Right renal cortex interstitium (tissue), 3 donors: ENCODE results near the gene RASA3. TPM values are rescaled to one million over a fixed set of nuclear protein-coding genes. Genes with fewer than 3 reads are reported as not detected.

ENCODE experiments used
- DNase-seq, 3 donors: peaks; one replicate each; pipeline ENCODE4 v3.0.0-alpha.2; 2013; ENCODE audit warnings: low read depth in 3 of 3, low spot score in 2 of 3
- polyA plus RNA-seq, 3 donors: library from polyadenylated mRNA; unstranded; fragments of 120-200 nt; gene quantifications; one replicate each; pipeline ENCODE4 v1.2.1, GENCODE V29; 2013; ENCODE audit not compliant: insufficient read length in 3 of 3

RASA3 gene
- polyA plus RNA-seq, 3 donors = 12.0 to 13.1 (median 12.5) TPM

DNA sequence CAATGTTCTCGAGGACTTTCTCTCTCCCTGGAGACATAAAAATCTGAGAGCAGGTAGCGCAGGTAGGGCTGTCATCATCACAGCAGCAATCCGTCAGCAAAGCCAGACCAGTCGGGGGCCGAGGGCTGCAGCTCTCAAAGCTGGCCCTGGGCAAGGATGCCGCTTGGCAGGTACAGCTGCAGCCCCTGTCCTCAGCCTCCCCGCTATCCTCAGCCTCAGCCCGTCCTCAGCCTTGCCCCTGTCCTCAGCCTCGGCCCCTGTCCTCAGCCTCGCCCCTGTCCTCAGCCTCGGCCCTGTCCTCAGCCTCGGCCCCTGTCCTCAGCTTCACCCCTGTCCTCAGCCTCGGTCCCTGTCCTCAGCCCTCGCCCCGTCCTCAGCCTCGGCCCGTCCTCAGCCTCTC, 169.4 kb downstream of the RASA3 start:
- DNase-seq = no peak

DNA sequence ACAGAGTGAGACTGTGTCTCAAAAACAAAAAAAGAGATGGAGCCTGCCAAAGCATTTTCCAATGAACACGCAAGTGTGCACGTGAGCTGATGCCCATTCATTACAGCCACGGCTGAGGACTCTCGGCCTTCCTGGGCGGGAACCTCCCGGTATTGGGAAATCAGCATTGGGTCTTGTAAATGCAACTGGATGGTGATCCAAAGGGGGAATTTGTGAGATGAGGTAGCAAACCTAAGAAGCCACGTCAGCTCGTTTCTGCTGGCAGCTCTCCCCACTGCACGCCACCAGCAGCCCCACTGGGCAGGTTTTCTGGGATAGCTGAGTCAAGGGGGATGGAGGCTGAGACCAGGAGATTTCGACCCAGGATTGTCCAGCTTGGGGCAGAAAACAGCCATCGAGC, 170.0 kb downstream of the RASA3 start:
- no peak for DNase-seq

DNA sequence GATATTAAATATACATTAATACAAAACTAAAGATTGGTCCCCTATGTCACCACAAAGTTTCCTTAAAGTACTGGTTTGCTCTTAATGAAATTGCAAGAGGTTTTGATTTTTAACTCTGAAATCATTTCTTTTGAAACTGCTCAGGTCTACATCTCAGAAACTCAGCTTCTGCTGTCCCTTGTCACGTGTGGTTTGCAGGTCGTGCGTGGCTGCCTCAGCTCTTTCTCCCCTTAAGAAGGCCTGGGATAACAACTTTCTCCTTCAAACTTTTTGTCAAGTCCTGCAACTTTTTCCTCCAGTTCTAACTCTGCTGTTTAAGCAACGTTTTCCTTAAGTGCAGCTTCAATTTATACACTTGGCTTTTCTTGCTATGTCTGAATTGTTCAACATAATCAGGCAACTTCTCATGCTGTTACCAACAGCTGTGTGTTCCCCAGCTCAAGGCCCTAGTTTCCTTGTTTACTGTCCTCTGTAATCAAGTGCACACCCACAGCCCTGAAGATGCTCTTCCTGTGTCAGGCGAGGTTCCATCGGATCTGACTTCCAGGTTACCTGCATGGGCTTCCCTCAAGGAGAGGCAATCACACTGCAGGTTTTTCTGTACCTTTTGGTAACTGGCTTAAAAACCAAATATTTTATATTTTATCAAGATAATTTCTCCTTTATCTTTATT, 172.0 kb downstream of the RASA3 start:
- no peak for DNase-seq

DNA sequence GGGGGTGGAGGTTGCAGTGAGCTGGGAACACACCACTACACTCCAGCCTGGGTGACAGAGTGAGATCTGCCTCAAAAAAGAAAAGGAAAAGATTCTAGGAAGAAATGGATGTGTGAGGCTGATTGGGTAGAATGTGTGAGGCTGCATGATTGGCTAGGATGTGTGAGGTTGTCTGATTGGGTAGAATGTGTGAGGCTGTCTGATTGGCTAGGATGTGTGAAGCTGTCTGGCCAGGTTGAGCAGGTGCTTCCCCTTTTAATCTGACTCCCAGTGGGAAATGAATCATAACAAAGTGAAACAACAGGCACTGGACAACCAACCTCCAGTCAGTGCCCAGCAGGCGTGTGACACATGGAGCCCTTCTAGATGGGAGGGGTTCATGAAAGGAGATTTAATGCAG, 173.2 kb downstream of the RASA3 start:
- no peak for DNase-seq

DNA sequence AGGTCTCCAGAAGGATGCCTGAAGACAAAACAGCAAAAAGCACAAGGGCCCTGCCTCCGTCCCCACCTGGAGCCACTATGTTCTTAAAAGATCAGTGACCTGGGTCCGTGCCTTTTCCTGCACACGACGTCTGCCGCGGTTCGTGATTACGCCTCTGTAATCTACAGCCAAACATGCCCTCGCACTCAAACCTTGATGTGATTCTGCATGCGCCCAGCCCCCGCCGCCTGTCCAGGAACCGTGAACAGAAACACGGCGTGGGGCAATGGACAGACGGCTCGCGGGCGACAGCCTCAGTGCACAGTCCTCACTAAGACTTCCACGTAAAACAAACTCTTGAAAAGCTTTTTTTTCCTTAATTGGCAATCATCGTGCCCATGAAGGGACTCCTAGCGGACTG, 174.1 kb downstream of the RASA3 start:
- no peak for DNase-seq

DNA sequence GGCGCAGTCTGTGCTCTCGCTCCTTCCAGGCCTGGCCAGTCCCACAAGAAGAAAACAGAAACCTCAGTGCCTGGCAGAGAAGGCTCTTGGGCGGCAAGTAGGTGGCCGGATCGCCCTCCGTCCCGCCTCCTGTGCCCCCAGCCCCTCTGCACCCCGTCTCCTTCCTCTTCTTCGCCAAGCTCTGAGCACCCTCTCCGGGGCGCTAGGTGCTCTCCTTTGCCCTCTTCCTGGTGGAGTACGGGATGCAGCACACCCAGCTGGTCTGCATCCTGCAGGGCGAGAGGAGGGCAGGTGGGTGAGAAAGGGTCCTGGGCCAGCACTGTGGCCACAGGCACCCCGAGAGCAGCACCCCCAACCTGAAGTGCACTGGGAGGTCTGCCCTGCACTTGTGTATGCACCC, 175.9 kb downstream of the RASA3 start:
- DNase-seq = no peak

DNA sequence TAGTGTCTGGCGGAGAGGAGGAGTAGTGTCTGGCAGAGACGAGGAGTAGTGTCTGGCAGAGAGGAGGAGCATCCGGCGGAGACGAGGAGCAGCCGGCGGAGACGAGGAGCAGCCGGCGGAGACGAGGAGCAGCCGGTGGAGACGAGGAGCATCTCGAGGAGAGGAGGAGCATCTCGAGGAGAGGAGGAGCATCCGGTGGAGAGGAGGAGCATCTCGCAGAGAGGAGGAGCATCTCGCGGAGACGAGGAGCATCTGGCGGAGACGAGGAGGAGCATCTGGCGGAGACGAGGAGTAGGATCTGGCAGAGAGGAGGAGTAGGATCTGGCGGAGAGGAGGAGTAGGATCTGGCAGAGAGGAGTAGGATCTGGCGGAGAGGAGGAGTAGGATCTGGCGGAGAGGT, 176.7 kb downstream of the RASA3 start:
- DNase-seq = no peak

DNA sequence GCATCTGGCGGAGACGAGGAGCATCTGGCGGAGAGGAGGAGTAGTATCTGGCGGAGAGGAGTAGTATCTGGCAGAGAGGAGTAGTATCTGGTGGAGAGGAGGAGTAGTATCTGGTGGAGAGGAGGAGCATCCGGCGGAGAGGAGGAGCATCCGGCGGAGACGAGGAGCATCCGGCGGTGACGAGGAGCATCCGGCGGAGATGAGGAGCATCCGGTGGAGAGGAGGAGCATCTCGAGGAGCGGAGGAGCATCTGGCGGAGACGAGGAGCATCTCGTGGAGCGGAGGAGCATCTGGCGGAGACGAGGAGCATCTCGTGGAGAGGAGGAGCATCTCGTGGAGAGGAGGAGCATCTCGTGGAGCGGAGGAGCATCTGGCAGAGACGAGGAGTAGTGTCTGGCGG, 177.2 kb downstream of the RASA3 start:
- DNase-seq = no peak

DNA sequence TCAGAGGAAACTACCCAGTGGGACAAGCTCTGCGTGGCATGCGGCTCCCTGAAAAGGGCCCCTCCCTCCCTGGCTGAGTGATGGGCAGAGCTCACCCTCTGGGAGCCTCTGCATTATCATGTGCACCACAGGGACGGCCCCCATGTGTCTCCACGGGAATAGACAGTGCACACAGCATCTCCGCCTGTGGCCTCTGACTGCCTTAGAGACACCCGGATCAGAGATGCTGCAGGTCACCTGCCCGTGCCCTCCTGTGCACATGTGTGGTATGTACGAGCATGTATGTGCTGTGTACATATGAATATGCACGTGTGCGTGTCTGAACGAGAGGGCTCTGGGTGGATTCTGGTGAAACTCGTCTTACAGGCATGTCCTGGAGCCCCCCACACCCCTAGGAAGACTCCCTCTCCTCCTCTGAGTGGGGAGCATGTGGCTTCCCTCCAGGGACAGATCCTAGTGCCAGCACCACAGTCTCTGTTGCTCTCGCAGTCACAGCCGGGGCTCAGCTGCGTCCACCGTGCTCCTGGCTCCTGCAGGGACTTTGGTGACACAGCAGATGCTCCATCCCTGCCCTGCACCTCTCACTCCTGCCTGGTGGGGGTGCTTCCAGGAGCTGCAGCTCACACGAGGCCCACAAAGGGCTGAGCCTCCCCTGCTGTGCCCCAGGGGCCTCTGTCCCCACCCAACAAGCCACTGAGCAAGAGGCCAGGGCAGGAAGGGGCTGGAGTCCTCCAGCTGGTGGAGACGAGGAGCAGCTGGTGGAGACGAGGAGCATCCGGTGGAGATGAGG, 178.2 kb downstream of the RASA3 start:
- DNase-seq = no peak

DNA sequence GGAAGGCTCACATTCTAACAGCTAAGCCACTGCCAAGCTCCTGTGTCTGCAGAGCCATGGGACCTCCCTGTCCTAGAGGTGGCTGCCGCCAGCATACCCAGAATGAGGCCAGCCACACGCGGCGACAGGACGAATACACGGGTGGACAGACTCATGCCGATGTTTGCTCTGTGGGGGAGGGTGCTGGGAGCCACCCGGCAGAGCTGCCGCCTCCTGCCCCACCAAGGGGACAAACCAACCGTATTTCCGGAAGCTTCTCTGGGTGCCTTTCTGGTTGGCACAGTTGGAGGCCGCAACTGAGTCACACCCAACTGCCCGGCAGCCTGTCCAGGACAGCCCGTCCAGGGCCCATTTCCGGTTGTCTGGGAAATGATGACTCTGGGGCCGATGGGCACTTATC, 178.9 kb downstream of the RASA3 start:
- DNase-seq = no peak

DNA sequence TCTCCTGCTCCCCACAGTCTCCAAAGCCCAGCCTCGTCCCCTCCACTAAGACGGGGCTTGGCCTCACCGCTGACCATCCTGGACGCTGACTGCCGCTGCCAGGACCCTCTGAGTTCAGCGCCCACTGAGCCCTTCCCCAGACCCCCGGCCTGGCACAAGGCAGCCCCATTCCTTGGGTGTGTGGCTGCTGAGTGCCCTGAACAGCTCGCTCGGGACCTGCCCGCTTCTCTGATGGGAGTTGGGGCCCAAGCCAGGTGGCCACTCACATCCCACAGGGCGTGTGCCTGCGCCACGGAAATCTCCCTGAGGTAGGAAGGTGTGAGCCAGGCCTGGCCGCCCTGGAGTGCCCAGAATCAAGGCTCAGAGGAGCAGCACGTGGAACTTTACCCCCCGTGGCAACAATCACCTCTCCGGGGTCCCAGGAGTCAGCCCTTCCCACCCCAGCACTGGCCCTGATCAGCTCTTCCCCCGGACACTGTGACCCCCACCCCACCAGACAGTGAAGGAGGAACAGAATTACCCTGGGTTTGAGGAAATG, 179.4 kb downstream of the RASA3 start:
- no peak for DNase-seq

DNA sequence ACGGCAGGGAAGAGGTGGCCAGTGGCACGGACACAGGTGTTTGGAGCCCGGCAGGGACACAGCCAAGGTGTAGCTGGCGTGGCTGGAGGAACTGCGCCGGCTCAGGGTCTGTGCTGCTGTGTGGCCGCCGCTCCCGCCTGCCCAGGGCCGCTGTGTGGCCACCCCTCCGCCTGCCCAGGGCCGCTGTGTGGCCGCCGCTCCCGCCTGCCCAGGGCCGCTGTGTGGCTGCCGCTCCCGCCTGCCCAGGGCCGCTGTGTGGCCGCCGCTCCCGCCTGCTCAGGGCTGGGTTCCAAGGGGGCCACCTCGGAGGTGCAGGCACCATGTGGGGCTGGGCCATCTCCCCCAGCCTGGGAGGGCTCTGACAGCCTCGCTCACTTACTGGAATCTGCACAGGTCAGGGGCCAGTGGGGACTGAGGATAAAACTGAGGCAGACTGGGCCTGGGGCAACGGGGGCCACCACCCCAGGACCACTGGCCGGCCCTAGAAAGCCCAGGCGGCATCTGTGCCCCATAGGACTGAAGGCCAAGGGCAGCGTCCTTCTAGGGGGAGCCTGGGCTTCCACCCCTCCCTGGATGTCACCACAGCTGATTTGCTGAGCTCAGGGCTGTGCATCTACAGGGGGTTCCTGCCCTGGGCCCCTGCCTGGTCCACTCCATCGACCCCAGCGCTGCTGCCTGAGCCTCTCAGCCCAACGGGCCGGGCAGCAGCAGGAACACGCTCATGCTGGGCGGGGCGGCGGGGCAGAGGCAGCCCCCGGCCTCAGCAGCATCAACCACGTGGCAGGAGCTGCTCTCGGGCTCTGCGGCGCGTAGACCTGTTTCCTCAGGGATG, 180.1 kb downstream of the RASA3 start:
- DNase-seq = no peak

DNA sequence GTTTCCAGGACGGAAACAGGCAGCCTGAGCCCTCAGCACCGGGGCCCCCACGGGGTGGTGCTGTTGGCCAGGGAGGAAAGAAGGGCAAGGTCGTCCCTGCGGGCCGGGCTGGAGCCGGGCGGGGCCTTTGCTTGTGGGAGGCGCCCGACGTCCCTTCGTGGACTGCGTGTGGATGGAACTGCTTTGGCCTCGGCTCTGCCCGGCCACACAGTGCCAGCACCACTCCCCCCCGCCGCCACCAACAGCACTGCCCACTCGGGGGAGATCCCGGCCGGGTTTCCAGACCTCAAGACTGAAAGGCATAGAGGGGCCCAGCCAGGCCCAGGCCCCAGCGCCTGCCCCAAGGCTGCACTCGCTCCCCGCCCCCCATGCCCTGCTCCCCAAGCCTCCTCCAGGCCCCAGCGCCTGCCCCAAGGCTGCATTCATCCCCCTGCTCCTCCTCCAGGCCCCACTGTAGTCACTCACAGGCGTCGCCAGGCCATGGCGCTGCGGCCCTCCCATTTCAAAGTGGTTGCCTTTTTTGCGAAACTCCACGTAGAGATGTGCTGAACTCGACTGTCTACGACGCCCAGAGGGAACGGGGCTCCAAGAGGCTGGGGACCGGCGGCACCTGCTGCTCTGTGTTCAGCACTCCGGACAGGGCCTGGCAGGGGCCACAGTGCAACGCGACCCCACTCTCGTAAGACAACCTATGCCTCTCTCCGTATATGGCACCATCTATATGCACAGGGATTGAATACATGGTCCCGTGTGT, 181.0 kb downstream of the RASA3 start:
- no peak for DNase-seq

DNA sequence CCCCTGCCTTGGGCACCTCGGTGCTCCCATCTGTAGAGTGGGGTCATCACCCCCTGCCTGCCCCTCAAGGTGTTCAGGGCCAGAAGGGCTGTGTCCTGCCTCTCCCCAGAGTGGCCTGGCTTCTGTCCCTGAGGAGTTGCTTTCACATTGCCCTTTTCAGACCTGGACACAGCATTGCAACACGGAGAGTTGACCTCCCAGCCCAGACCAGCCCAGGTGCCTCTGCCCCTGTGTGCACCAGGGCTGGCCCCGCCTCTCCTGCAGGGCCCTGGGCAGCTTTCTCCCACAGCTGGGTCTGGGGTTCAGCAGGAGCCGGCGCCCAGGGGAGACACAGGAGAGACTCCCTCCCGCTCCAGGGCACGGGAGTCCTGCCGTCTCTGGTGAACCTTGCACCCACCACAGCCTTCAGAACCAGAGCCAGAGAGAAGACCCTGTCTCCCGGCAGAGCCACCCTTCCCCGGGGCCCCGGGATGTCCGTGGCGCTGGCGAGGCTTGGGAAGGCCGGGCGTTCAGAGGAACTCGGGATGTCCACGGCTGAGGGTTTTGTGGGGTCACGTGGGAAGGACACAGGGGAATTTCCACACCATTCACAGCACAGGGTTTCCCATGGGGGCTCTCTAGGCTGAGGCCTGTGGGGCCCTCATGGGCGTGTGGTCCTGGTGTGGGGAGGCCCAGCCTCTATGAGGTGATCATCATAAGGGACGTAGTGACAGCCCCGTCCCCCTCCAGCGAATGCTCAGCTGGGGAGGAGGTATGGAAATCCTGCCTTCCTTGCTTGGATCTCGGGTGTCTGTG, 181.8 kb downstream of the RASA3 start:
- no peak for DNase-seq

DNA sequence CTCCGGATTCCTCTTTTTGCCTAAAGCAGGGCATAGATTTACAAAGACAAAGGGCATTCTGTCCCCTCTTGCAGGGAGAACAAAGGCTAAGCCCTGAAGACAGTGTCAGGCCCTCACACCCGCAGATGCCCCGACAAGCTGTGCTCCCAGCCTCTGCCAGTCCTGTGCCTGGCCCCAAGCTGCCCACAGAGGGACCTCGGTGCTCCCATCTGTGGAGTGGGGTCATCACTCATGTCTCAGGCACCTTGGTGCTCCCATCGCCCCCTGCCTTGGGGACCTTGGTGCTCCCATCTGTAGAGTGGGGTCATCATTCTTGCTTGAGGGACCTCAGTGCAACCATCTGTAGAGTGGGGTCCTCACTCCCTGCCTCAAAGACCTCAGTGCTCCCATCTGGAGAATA, 182.9 kb downstream of the RASA3 start:
- DNase-seq = no peak

DNA sequence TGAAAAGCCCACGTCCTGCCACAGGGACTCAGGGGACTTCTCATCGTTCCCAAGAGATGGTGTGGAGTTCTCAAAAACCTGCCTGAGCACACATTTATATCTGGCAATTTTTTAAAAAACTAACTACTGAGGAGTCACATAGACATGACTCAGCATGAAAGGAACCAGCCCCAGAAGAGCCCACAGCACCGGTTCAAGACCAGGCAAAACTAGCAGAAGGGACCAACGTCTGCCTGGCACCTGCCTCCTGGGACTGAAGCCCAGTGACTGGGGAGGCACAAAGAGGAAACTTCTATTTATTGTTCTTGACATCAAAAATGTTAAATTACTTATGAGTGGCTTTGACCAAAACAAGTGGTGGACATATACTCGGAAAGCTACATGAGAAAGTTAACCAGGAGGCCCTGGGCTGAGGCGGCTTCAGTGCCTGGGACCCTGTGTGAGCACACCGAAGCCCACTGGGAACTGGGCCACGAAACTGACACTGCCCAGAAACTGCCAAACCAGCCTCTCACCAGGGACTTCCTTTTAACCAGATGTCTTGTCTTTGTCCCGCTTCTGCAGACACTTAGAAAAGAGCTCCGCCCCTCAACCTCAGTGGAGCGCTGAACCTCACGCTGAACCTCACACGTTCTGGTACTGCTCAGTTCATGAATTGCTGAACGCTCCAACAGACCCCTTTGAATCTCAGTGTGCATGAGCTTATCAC, 184.2 kb downstream of the RASA3 start:
- DNase-seq = no peak

DNA sequence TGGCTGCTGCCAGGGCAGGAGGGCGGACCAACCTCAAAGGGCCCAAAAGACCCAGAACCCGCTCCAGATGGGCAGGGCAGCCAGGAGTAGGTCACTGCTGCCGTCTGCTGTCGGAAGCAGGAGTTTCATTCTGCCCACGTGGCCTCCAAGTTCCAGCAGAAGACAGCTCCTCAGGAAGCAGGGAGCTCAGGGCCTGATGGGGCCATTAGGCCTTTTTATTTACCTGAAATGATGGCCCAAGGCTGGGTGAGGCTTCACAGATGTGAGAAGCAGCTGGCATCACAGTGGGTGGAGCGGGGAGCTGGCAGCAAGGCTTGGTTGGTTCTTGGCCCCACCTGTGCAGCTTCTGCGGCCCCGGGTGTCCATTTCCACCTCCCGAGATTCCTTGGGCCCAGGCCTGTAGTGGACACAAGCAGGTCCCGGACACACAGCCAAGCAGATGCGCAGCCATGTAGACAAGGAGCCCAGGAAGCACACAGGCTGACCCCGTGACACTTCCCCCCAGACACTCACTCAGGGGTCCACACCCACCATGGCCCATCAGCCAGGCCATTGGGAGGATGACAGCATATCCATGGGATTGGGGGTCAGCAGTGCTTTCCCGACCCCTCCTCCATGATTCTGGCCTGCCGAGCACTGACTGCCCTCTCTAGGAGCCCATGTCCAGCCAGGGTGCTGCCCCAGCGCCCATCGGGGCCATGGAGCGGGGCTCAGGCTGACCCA, 185.0 kb downstream of the RASA3 start:
- no peak for DNase-seq

DNA sequence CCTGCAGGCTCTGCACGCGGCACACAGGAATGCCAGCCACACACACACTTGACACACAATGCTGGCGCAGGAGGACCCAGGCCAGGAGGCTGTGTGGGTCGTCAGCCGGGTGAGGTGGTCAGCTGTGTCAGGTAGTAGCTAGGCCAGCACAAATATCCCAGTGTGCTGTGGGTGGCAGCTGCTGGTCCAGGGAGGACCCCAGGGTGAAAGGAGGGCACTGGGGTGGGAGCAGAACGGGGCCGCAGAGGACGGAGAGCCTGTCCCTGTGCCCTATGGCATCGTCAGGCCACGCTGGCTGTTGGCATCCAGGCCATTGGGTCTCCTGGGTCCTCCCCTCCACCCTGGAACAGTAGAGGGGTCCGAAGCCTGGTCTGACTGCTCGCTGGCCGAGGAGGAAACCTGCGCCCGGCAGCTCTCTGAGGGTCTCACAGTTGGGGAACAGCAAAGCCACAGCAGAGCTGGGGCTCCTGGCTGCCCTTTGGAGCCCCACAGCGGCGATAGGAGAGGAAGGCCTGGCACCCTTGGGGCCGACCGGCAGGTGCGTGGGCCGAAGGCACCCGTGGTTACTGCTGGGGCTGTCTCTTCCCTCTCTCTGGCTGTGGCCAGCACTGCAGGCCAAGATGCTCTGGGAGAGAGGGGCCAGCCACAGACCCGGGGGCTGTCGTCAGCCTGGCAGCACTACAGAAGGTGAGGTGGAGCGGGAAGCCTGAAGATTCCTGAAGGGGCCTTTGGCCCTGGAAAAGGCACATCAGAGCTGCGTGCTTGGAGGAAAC, 185.8 kb downstream of the RASA3 start:
- DNase-seq = no peak
